Breast epithelium (tissue), 4 donors: ENCODE results near the gene STXBP2. TPM values are rescaled to one million over a fixed set of nuclear protein-coding genes. Genes with fewer than 3 reads are reported as not detected.

Source experiments
- DNase-seq, 2 donors: peaks; one replicate each; pipeline ENCODE4 v3.0.0-alpha.2; 2019; ENCODE audit warnings: low spot score in 2 of 2
- H3K27ac ChIP-seq, 2 donors: fragments of 200-600 bp; sonication (generic) in 1 of 2; one replicate each; pipeline ENCODE4 v1.5.1; 2016 to 2019; ENCODE audit warnings: mild to moderate bottlenecking in 1 of 2
- H3K27me3 ChIP-seq, 2 donors: fragments of 200-600 bp; sonication (generic) in 1 of 2; one replicate each; pipeline versions ENCODE4 v1.5.1 to v1.6.0; 2017 to 2019; ENCODE audit warnings: control low read depth in 1 of 2, mild to moderate bottlenecking in 1 of 2
- H3K36me3 ChIP-seq: fragments of 200-600 bp; one replicate; pipeline ENCODE4 v1.5.1; 2019
- H3K4me1 ChIP-seq, 2 donors: fragments of 200-600 bp; sonication (generic); one replicate each; pipeline ENCODE4 v1.5.1; 2016 to 2019; ENCODE audit warnings: control low read depth in 1 of 2
- H3K4me3 ChIP-seq, 3 donors: fragments of 200-600 bp; sonication (generic); 1 replicate in 2 of 3; 2 replicates in 1 of 3; pipeline ENCODE4 v1.5.1; 2016 to 2019; ENCODE audit warnings: mild to moderate bottlenecking in 3 of 3, moderate library complexity in 2 of 3
- H3K9me3 ChIP-seq, 2 donors: fragments of 200-600 bp; sonication (generic) in 1 of 2; one replicate each; pipeline ENCODE4 v1.5.1; 2016 to 2019; ENCODE audit warnings: control low read depth in 1 of 2
- POLR2A ChIP-seq: fragments of 450-650 bp; IDR thresholded peaks from one replicate; pipeline ENCODE4 v1.6.1; 2016; ENCODE audit warnings: antibody characterized with exemption, mild to moderate bottlenecking, moderate library complexity
- POLR2AphosphoS5 ChIP-seq, 3 donors: sonication (generic); formaldehyde crosslinking; IDR thresholded peaks; one replicate each; pipeline ENCODE4 v1.6.1; 2017; ENCODE audit warnings: antibody characterized with exemption in 3 of 3
- intact Hi-C: fragments of 100-400 bp; cut with DNase I; formaldehyde crosslinking; loops from one replicate; pipeline ENCODE4 v1.15.1; 2023; ENCODE audit warnings: low total_unique reads
- total RNA-seq, 3 donors: library from RNA; depleted of rRNA; stranded (reverse); fragments of >200 nt; gene quantifications; one replicate each; pipeline ENCODE4 v1.1.0, GENCODE V29; 2016
- TF ChIP-seq, protein P1 (sequence below), 3 donors: fragments of 450-650 bp; IDR thresholded peaks; one replicate each; pipeline ENCODE4 v1.5.1; 2016 to 2017; ENCODE audit warnings: antibody characterized with exemption in 3 of 3, mild to moderate bottlenecking in 3 of 3, moderate library complexity in 3 of 3

The STXBP2 gene
- total RNA-seq, 3 donors from 2014 or later: 15.4 to 55.3 (median 37.0) TPM

DNA sequence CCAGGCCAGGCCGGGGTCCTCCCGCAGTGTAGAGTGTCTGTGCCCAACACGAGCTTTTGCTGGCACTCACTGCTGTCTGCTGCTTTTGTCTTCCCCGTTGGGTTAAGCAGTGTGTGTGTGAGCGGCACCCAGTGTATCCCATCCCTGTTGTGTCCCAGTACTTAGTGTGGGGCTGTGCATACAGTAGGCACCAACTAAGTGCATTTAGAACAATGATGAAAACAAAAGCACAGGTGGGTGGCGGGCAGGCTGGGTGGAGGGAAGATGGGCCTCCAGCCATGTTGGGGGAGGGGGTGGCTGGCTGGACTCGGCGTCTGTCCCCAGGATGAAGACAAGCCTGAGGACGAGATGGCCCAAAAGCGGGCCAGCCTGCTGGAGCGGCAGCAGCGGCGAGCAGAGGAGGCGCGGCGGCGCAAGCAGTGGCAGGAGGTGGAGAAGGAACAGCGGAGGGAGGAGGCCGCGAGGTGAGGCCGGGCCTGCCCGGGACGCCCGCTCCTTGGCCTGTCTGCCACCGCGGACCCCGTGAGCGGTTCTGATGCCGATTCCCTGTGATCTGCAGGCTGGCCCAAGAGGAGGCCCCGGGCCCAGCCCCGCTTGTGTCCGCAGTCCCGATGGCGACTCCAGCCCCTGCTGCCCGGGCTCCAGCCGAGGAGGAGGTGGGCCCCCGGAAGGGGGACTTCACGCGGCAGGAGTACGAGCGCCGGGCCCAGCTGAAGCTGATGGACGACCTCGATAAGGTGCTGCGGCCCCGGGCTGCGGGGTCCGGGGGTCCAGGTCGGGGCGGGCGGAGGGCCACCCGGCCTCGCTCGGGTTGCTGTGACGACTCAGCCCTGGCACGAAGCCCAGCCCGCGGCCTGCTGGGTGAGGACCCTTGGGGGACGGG lies 21.8 kb upstream of the STXBP2 start:
- Histone ChIP-seq H3K27ac (no peak overlapping the region), H3K27me3 (no peaks in the 10 kb centered on the region), H3K4me3 (no peak overlapping the region), H3K4me1 (peaks cover 0 to 9% of the 10 kb centered on the region in 2 donors), H3K36me3 (no peaks in the 10 kb centered on the region), H3K9me3 (no peaks in the 10 kb centered on the region)
- intact Hi-C loops: no loop called here
- no peak for DNase-seq
- TF ChIP-seq POLR2AphosphoS5 (IDR thresholded peaks at IDR 0.05) (no peak), POLR2A (no peak)
- TF ChIP-seq, protein P1, sequence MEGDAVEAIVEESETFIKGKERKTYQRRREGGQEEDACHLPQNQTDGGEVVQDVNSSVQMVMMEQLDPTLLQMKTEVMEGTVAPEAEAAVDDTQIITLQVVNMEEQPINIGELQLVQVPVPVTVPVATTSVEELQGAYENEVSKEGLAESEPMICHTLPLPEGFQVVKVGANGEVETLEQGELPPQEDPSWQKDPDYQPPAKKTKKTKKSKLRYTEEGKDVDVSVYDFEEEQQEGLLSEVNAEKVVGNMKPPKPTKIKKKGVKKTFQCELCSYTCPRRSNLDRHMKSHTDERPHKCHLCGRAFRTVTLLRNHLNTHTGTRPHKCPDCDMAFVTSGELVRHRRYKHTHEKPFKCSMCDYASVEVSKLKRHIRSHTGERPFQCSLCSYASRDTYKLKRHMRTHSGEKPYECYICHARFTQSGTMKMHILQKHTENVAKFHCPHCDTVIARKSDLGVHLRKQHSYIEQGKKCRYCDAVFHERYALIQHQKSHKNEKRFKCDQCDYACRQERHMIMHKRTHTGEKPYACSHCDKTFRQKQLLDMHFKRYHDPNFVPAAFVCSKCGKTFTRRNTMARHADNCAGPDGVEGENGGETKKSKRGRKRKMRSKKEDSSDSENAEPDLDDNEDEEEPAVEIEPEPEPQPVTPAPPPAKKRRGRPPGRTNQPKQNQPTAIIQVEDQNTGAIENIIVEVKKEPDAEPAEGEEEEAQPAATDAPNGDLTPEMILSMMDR (IDR thresholded peaks at IDR 0.05): no peak

GRCh38 chr19:7617172-7617571 lies 19.7 kb upstream of the STXBP2 start:
- peaks cover 1% of the 10 kb centered on the region for H3K36me3 ChIP-seq
- H3K4me1 ChIP-seq: peaks cover 0 to 14% of the 10 kb centered on the region in 2 donors
- no peak overlapping the region for H3K4me3 ChIP-seq
- H3K9me3 ChIP-seq: no peaks in the 10 kb centered on the region
- H3K27ac ChIP-seq: peak overlapping the region; percentile 90 to 94
- intact Hi-C loops: no loop called here
- no peaks in the 10 kb centered on the region for H3K27me3 ChIP-seq
- TF ChIP-seq POLR2AphosphoS5 (IDR thresholded peaks at IDR 0.05) (no peak), POLR2A (no peak)
- TF ChIP-seq, protein P1 (IDR thresholded peaks at IDR 0.05): no peak
- DNase-seq: no peak

DNA sequence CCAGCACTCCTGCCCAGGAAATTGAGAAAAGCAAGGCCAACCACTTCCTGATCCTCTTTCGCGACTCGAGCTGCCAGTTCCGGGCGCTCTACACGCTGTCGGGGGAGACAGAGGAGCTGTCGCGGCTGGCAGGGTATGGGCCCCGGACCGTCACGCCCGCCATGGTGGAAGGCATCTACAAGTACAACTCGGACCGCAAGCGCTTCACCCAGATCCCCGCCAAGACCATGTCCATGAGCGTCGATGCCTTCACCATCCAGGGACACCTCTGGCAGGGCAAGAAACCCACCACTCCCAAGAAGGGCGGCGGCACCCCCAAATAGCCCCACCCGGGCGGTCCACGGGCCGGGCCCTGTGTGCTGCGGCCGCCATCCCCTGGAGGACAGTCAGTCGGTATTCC lies 19.2 kb upstream of the STXBP2 start:
- peaks cover 7% of the 10 kb centered on the region for H3K36me3 ChIP-seq
- H3K27me3 ChIP-seq: no peaks in the 10 kb centered on the region
- intact Hi-C loops: no loop called here
- peaks cover 0 to 14% of the 10 kb centered on the region in 2 donors for H3K4me1 ChIP-seq
- H3K9me3 ChIP-seq: no peaks in the 10 kb centered on the region
- no peak for DNase-seq
- TF ChIP-seq POLR2AphosphoS5 (IDR thresholded peaks at IDR 0.05) (no peak), POLR2A (no peak)
- TF ChIP-seq, protein P1 (IDR thresholded peaks at IDR 0.05): no peak
- H3K4me3 ChIP-seq: no peak overlapping the region
- H3K27ac ChIP-seq: peak overlapping the region; percentile 90 to 94

GRCh38 chr19:7618348-7618747 lies 18.6 kb upstream of the STXBP2 start:
- peak; percentile 71 to 72 for DNase-seq
- no peak for TF ChIP-seq POLR2A
- TF ChIP-seq, protein P1 (IDR thresholded peaks at IDR 0.05): no peak
- no peak for TF ChIP-seq POLR2AphosphoS5 (IDR thresholded peaks at IDR 0.05)
- no peaks in the 10 kb centered on the region for H3K27me3 ChIP-seq
- peak overlapping the region; percentile 90 to 94 for H3K27ac ChIP-seq
- H3K36me3 ChIP-seq: peaks cover 8% of the 10 kb centered on the region
- intact Hi-C loops: no loop called here
- peaks cover 0 to 14% of the 10 kb centered on the region in 2 donors for H3K4me1 ChIP-seq
- peak overlapping the region in 2 of 3 donors; percentile 7 to 12 for H3K4me3 ChIP-seq
- H3K9me3 ChIP-seq: no peaks in the 10 kb centered on the region

DNA sequence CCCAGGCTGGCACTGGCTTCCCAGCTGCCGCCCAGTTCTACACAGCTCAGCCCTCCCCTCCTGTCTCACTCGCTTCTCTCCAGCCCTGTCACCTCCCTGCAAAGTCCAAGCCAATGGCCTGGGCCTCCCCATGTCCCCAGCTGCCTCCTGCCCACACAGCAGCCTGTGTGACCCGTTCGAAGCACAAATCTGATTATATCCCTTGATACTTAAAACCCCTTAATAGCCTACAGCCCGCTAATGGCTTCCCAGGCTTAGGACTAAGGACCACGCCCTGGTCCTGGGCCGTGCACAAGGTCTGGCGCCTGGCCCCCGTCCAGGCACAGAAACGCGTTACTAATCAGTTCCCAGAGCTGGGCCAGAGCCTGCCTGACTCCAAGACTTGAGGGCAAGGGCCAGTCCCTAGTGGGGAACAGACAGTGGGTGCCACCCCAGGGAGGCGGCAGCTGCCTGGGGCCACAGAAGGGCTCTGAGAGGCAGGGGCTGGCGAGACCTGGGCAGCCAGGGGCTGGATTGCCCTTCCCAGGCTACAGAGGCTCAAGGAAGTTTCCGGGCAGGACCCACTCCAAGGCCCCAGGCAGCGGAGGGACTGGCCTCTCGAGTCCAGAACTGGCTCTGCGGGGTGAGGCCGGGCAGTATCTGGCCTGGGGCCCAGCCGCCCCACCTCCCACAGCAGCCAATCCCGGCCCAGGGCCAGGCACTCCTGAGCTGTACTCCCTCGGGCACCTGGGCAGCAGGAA lies 18.0 kb upstream of the STXBP2 start:
- peak; percentile 94 to 96 for DNase-seq
- intact Hi-C loops: no loop called here
- Histone ChIP-seq H3K36me3 (peaks cover 8% of the 10 kb centered on the region), H3K27ac (peak overlapping the region; percentile 90 to 94), H3K9me3 (no peaks in the 10 kb centered on the region), H3K4me1 (peaks cover 0 to 14% of the 10 kb centered on the region in 2 donors), H3K4me3 (peak overlapping the region in 2 of 3 donors; percentile 12 to 22), H3K27me3 (no peaks in the 10 kb centered on the region)
- TF ChIP-seq POLR2AphosphoS5 (IDR thresholded peaks at IDR 0.05) (peak in 1 of 3 donors; percentile 20), POLR2A (no peak)
- TF ChIP-seq, protein P1 (IDR thresholded peaks at IDR 0.05): no peak
